K562 (cell line): ENCODE results near the gene RELL2. TPM values are rescaled to one million over a fixed set of nuclear protein-coding genes. Genes with fewer than 3 reads are reported as not detected.
A peak's percentile ranks its signal among the peaks of the same experiment; 100 is the strongest.

Experiments used
- ATF2 ChIP-seq: sonication (generic); formaldehyde crosslinking; IDR thresholded peaks from 2 replicates; pipeline ENCODE4 v1.8.1; 2022; ENCODE audit warnings: missing genetic modification reagents
- ATF4 ChIP-seq: fragments of 450-650 bp; formaldehyde crosslinking; IDR thresholded peaks from 2 replicates; pipeline ENCODE4 v1.4.0; 2022; ENCODE audit warnings: mild to moderate bottlenecking, moderate library complexity
- DIDO1 ChIP-seq: fragments of 450-650 bp; IDR thresholded peaks from 2 replicates; pipeline ENCODE4 v1.6.1; 2016; ENCODE audit warnings: low read depth, missing biosample characterization, missing genetic modification characterization
- ESRRA ChIP-seq: fragments of 450-650 bp; IDR thresholded peaks from 2 replicates; pipeline ENCODE4 v1.6.1; 2014; ENCODE audit warnings: low read depth, mild to moderate bottlenecking, moderate library complexity, borderline replicate concordance
- MIER1 ChIP-seq: fragments of 450-650 bp; IDR thresholded peaks from 2 replicates; pipeline ENCODE4 v1.6.1; 2016; ENCODE audit warnings: antibody characterized with exemption, mild to moderate bottlenecking, low read depth
- RUNX1 ChIP-seq: sonication (generic); IDR thresholded peaks from 2 replicates; pipeline ENCODE4 v1.6.1; 2016; ENCODE audit warnings: antibody characterized with exemption, low read depth
- polyA plus RNA-seq, 8 experiments: library from polyadenylated mRNA; depleted of rRNA in 4 of 8; stranded (reverse) in 5 of 8; unstranded in 3 of 8; fragments of >200 nt; fragmentation: Nextera tagmentation in 2 of 8; fragmentation: Illumina TruSeq in 1 of 8; extraction: Ambion mirVana in 2 of 8; extraction: Trizol in 1 of 8; gene quantifications; 2 replicates each; pipeline versions ENCODE4 v1.2.1 to v1.2.3, GENCODE V29; 2011 to 2014; ENCODE audit warnings: inconsistent platforms in 1 of 8, missing spikeins in 1 of 8
- total RNA-seq, 7 experiments: library from RNA; depleted of rRNA in 6 of 7; stranded (reverse); fragments of >200 nt in 6 of 7; fragmentation: Illumina TruSeq in 2 of 7; extraction: Trizol in 2 of 7; gene quantifications; 2 replicates each; pipeline versions ENCODE4 v1.2.1 to v1.2.3, GENCODE V29; 2011 to 2021; ENCODE audit warnings: low replicate concordance in 1 of 7
- TF ChIP-seq, protein P1 (sequence below): fragments of 150-350 bp; conservative IDR thresholded peaks from 2 replicates; pipeline ENCODE4 v1.6.1; 2014; ENCODE audit warnings: low read length
- TF ChIP-seq, protein P2 (sequence below): fragments of 450-650 bp; IDR thresholded peaks from 2 replicates; pipeline ENCODE4 v1.6.1; 2016; ENCODE audit warnings: borderline replicate concordance

RELL2 gene
- total and polyA plus RNA-seq, 9 of the 15 experiments (the other 6 are each of a cell fraction or from before 2014, with no cell fraction given): 0.06 to 36.0 (median 14.3) TPM

- 0 out of 2 replicates have a peak, but pooled peaks have one; percentile 38 for TF ChIP-seq DIDO1 (tag)
- no peak for TF ChIP-seq RUNX1
- TF ChIP-seq, protein P1, sequence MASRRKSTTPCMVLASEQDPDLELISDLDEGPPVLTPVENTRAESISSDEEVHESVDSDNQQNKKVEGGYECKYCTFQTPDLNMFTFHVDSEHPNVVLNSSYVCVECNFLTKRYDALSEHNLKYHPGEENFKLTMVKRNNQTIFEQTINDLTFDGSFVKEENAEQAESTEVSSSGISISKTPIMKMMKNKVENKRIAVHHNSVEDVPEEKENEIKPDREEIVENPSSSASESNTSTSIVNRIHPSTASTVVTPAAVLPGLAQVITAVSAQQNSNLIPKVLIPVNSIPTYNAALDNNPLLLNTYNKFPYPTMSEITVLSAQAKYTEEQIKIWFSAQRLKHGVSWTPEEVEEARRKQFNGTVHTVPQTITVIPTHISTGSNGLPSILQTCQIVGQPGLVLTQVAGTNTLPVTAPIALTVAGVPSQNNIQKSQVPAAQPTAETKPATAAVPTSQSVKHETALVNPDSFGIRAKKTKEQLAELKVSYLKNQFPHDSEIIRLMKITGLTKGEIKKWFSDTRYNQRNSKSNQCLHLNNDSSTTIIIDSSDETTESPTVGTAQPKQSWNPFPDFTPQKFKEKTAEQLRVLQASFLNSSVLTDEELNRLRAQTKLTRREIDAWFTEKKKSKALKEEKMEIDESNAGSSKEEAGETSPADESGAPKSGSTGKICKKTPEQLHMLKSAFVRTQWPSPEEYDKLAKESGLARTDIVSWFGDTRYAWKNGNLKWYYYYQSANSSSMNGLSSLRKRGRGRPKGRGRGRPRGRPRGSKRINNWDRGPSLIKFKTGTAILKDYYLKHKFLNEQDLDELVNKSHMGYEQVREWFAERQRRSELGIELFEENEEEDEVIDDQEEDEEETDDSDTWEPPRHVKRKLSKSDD: no peak
- no peak for TF ChIP-seq MIER1
- peak; percentile 39; the same call in 1 of the 2 replicates for TF ChIP-seq ESRRA
- TF ChIP-seq, protein P2, sequence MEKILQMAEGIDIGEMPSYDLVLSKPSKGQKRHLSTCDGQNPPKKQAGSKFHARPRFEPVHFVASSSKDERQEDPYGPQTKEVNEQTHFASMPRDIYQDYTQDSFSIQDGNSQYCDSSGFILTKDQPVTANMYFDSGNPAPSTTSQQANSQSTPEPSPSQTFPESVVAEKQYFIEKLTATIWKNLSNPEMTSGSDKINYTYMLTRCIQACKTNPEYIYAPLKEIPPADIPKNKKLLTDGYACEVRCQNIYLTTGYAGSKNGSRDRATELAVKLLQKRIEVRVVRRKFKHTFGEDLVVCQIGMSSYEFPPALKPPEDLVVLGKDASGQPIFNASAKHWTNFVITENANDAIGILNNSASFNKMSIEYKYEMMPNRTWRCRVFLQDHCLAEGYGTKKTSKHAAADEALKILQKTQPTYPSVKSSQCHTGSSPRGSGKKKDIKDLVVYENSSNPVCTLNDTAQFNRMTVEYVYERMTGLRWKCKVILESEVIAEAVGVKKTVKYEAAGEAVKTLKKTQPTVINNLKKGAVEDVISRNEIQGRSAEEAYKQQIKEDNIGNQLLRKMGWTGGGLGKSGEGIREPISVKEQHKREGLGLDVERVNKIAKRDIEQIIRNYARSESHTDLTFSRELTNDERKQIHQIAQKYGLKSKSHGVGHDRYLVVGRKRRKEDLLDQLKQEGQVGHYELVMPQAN: no peak
- TF ChIP-seq ATF2: no peak
- no peak for TF ChIP-seq ATF4 (CRISPR knock-in tag)
These were observed 45.2 kb downstream of the RELL2 start, which contains the start of gene ARAP3 (continued) for GRCh38 chr5:141681695-141682641.
